Mucosa of descending colon (tissue), 3 donors: ENCODE results near the gene S100B. TPM values are rescaled to one million over a fixed set of nuclear protein-coding genes. Genes with fewer than 3 reads are reported as not detected.

Experiments used
- ATAC-seq: fragments of 200-7000 bp; cut with Tn5 transposase; one replicate; pipeline ENCODE4 v1.9.1; 2020; ENCODE audit warnings: mild to moderate bottlenecking, moderate library complexity
- DNase-seq, 3 donors: peaks; one replicate each; pipeline ENCODE4 v3.0.0-alpha.2; 2020
- H3K36me3 ChIP-seq: fragments of 200-600 bp; one replicate; pipeline ENCODE4 v1.8.0; 2021; ENCODE audit warnings: low read depth, mild to moderate bottlenecking
- H3K4me1 ChIP-seq: fragments of 200-600 bp; one replicate; pipeline ENCODE4 v1.8.0; 2021; ENCODE audit warnings: low read depth, mild to moderate bottlenecking
- H3K4me3 ChIP-seq: fragments of 200-600 bp; one replicate; pipeline ENCODE4 v1.8.0; 2021; ENCODE audit warnings: mild to moderate bottlenecking
- H3K9me3 ChIP-seq: fragments of 200-600 bp; one replicate; pipeline ENCODE4 v1.8.0; 2021; ENCODE audit warnings: mild to moderate bottlenecking
- intact Hi-C, 2 donors: fragments of 100-400 bp; cut with DNase I in 1 of 2; cut with micrococcal nuclease in 1 of 2; formaldehyde crosslinking; loops; one replicate each; pipeline versions ENCODE4 v1.11.0 to v1.11.1; 2022; cut with DNase I, micrococcal nuclease
- total RNA-seq, 3 donors: library from RNA; stranded (reverse); fragmentation: NEBNext Ultra II Directional in 2 of 3; extraction: Animal tissue kit (Norgen Biotek cat#: 25700) in 2 of 3; gene quantifications; one replicate each; pipeline versions ENCODE4 v1.2.1 to v1.2.4, GENCODE V29; 2021 to 2023
- TF ChIP-seq, protein P1 (sequence below): fragments of 200-600 bp; IDR thresholded peaks from one replicate; pipeline ENCODE4 v1.8.0; 2022; ENCODE audit warnings: antibody characterized with exemption, mild to moderate bottlenecking
- donor health status: DM: no; HTN: no; CAD: no; lungs with moderate emphysema.
- donor health status: DM: no; HTN: no; CAD: no.
- donor health status: DM: no; HTN: yes; CAD: no.

The S100B gene
- total RNA-seq, 3 donors from 2014 or later: 2.2 to 42.2 (median 6.4) TPM

DNA sequence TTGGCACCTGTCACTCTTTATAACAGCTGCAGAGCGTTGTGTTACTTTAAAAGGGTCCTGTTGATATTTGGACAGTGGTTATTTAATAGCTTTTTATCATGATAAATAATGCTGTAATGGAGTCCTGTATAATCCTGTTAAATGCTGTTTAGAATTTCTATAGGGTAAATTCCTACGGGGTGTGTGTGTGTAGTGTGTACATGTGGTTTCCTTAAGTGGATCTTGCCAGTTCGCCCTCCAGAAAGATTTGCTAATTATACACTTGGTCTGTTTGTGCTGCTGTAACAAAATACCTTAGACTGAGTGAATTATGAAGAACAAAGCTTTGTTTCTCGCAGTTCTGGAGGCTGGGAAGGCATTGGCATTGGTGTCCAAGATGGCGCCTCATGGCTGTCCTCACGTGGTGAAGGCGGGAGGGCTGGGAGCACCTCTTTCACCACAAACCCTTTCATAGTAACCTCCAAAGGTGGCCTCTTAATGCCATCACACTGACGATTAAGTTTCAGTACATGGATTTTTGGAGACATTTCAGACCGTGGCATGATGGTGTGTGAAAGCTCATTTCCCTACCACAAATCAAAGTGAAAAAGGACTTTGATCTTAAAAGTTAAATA lies 41.8 kb upstream of the S100B start:
- no peak for DNase-seq
- Histone ChIP-seq H3K4me3 (no peak overlapping the region), H3K9me3 (no peaks in the 10 kb centered on the region), H3K4me1 (no peaks in the 10 kb centered on the region), H3K36me3 (peaks cover 6% of the 10 kb centered on the region)
- intact Hi-C loops: no loop called here
- no peak for ATAC-seq
- TF ChIP-seq, protein P1, sequence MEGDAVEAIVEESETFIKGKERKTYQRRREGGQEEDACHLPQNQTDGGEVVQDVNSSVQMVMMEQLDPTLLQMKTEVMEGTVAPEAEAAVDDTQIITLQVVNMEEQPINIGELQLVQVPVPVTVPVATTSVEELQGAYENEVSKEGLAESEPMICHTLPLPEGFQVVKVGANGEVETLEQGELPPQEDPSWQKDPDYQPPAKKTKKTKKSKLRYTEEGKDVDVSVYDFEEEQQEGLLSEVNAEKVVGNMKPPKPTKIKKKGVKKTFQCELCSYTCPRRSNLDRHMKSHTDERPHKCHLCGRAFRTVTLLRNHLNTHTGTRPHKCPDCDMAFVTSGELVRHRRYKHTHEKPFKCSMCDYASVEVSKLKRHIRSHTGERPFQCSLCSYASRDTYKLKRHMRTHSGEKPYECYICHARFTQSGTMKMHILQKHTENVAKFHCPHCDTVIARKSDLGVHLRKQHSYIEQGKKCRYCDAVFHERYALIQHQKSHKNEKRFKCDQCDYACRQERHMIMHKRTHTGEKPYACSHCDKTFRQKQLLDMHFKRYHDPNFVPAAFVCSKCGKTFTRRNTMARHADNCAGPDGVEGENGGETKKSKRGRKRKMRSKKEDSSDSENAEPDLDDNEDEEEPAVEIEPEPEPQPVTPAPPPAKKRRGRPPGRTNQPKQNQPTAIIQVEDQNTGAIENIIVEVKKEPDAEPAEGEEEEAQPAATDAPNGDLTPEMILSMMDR: no peak

DNA sequence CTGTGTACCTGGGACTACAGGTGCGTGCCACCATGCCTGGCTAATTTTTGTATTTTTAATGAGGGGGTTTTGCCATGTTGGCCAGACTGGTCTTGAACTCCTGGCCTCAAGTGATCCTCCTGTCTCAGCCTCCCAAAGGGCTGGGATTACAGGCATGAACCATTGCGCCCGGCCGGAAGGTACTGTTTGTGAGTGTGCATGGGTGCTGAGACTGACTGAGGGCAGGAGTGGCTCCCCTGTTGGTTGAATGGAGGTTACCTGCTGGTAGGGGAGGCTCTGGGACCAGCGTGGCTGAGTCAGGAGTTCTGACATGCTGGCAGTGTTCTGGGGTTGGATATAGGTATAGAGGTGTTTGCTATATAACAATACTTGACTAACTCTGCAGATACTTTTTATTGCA lies 41.0 kb upstream of the S100B start:
- peaks cover 6% of the 10 kb centered on the region for H3K36me3 ChIP-seq
- ATAC-seq: no peak
- intact Hi-C loops: no loop called here
- H3K4me3 ChIP-seq: no peak overlapping the region
- no peak for DNase-seq
- no peaks in the 10 kb centered on the region for H3K4me1 ChIP-seq
- TF ChIP-seq, protein P1: no peak
- H3K9me3 ChIP-seq: no peaks in the 10 kb centered on the region

DNA sequence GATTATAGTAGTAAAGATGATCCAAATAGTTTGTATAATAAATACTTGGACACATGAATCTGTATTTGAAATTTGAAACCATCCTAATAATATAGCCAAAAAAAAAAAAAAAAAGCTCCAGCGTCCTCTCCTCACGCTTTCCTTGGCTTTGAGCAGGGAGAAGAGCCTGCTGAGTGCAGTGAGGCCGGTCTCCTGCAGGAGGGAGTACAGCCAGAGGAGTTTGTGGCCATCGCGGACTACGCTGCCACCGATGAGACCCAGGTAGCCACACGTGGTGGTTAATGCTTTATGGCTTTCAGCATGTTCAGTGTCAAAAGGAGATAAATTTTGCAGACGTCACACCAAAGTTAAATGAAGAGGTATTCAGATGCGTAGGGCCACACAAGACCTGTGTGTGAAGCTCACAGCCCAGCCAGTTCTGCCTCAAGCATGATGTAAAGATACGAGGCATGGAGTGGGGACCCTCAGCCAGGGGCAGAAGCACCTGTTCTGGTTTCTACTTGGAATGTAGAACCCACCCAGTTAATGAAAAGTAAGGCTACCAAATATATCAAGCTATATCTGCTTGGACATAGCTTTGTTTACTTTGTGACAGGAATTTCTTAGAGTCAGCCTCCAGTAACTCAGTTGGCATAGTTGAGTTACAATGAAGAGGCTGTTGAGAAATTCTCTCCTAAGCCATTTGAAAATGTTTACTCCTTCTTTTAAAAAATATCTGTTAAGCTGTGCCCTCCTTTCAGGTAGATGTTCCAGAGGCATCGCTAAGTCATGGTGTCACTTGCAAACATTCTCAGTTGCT lies 38.7 kb upstream of the S100B start:
- Histone ChIP-seq H3K4me1 (no peaks in the 10 kb centered on the region), H3K36me3 (peaks cover 6% of the 10 kb centered on the region), H3K9me3 (no peaks in the 10 kb centered on the region), H3K4me3 (no peak overlapping the region)
- ATAC-seq (no peak), DNase-seq (no peak)
- intact Hi-C loops: no loop called here
- TF ChIP-seq, protein P1: no peak

DNA sequence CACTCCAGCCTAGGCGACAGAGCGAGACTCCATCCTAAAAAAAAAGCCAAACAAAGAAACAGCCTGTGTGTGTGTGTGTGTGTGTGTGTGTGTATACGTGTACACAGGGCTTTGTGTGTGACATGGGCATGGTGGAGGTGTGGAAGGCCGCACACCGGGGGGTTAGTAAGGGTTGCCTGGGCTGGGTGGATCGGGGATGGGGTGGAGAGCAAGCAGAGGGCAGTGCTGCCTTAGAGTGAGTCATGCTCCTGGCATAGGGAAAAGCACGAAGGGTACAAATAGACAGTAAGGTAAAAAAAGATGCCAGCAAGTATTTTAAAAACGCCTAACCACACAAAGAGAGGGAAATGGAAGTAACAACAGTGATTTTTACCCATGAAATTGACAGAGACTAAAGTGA lies 36.8 kb upstream of the S100B start:
- Histone ChIP-seq H3K9me3 (no peaks in the 10 kb centered on the region), H3K4me3 (no peak overlapping the region), H3K4me1 (peaks cover 3% of the 10 kb centered on the region), H3K36me3 (peaks cover 6% of the 10 kb centered on the region)
- TF ChIP-seq, protein P1: no peak
- intact Hi-C loops: no loop called here
- ATAC-seq (peak; percentile 11), DNase-seq (no peak)

DNA sequence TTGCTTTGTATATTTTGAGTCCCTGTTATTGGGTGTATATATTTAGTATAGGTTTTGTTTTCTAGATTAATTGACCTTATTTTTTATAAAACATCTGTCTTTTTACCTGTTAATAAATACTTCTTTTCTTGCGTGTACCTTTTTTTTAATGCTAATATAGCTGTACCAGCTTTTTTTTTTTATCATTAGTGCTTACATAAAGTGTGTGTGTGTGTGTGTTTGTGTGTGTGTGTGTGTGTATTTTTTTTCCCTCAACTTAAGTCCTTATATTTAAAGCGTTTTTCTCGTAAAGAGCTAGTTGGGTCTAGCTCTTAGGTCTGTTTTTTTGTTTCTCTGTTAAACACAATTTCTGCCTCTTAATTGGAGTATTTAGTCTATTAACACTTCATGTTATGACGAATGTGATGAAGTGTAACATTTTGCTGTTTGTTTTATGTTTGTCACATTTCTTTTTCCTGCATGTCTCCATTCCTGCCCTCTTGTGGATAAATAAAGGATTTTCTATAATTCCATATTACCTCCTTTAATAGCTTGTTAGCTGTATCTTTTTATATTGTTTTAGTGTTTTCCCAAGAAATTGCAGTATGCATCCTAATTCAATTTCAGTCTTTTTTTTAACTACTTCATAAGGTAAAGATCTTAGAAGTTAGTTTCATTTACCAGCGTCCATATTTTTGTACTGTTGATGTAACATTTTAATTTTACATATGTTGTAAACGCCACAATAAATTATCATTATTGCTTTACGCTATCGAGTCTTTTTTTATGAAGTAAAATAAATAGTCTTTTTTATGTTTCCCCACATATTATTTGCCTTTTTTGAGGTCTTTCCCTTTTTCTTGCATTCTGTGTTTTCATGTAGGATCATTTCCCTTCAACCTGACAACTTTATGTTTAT lies 34.9 kb upstream of the S100B start:
- DNase-seq (no peak), ATAC-seq (no peak)
- TF ChIP-seq, protein P1: no peak
- Histone ChIP-seq H3K4me1 (peaks cover 8% of the 10 kb centered on the region), H3K36me3 (no peaks in the 10 kb centered on the region), H3K9me3 (no peaks in the 10 kb centered on the region), H3K4me3 (no peak overlapping the region)
- intact Hi-C loops: no loop called here
